ENCODE results near the gene SLC25A34.

- TF ChIP-seq CTCF (IDR thresholded peaks at IDR 0.05), result no peak
- TF ChIP-seq POLR2A (IDR thresholded peaks at IDR 0.05), result no peak
- no peak for TF ChIP-seq POLR2AphosphoS5 (IDR thresholded peaks at IDR 0.05)
- no peak for TF ChIP-seq EP300 (IDR thresholded peaks at IDR 0.05; ENCODE audit: low read depth)
Observed at GRCh38 chr1:15762546-15762945, 26.5 kb downstream of the SLC25A34 start.
